Stomach (tissue), 9 donors: ENCODE results near the gene GOLGB1. TPM values are rescaled to one million over a fixed set of nuclear protein-coding genes. Genes with fewer than 3 reads are reported as not detected.

Experiments used
- DNase-seq, 2 donors: peaks; one replicate each; pipeline versions ENCODE4 v3.0.0 to v3.0.0-alpha.2; 2013 to 2019
- H3K27ac ChIP-seq, 5 donors: fragments of 200-600 bp in 4 of 5; sonication (generic) in 4 of 5; one replicate each; pipeline ENCODE4 v1.5.1; 2013 to 2019; ENCODE audit warnings: mild to moderate bottlenecking in 1 of 5, moderate library complexity in 1 of 5
- H3K27me3 ChIP-seq, 3 donors: fragments of 200-600 bp; sonication (generic); one replicate each; pipeline ENCODE4 v1.5.1; 2017 to 2019; ENCODE audit warnings: mixed run types in 1 of 3
- H3K36me3 ChIP-seq, 4 donors: fragments of 200-600 bp; sonication (generic); 1 replicate in 3 of 4; 2 replicates in 1 of 4; pipeline ENCODE4 v1.5.1; 2016 to 2019
- H3K4me1 ChIP-seq, 4 donors: fragments of 200-600 bp; sonication (generic); one replicate each; pipeline ENCODE4 v1.5.1; 2016 to 2019
- H3K4me3 ChIP-seq, 4 donors: fragments of 200-600 bp; sonication (generic) in 3 of 4; one replicate each; pipeline ENCODE4 v1.5.1; 2016 to 2019; ENCODE audit warnings: mild to moderate bottlenecking in 1 of 4
- H3K9me3 ChIP-seq, 4 donors: fragments of 200-600 bp; sonication (generic); one replicate each; pipeline ENCODE4 v1.5.1; 2016 to 2019
- CTCF ChIP-seq, 7 experiments: fragments of 450-650 bp in 4 of 7; fragments of 200-600 bp in 3 of 7; sonication (generic) in 3 of 7; IDR thresholded peaks; one replicate each; pipeline ENCODE4 v1.5.1; 2016 to 2019; ENCODE audit warnings: antibody characterized with exemption in 7 of 7, control low read depth in 2 of 7, mild to moderate bottlenecking in 1 of 7
- EP300 ChIP-seq: sonication (generic); formaldehyde crosslinking; IDR thresholded peaks from one replicate; pipeline ENCODE4 v1.6.1; 2017; ENCODE audit warnings: antibody characterized with exemption
- POLR2A ChIP-seq, 4 donors: fragments of 450-650 bp; IDR thresholded peaks; one replicate each; pipeline ENCODE4 v1.6.1; 2016; ENCODE audit warnings: antibody characterized with exemption in 4 of 4, control low read depth in 2 of 4, mild to moderate bottlenecking in 1 of 4, moderate library complexity in 1 of 4
- POLR2AphosphoS5 ChIP-seq, 3 donors: sonication (generic); formaldehyde crosslinking; IDR thresholded peaks; one replicate each; pipeline ENCODE4 v1.6.1; 2016; ENCODE audit warnings: antibody characterized with exemption in 3 of 3
- WGBS, 5 donors: extraction: QIAGEN DNeasy Blood & Tissue Kit in 3 of 5; methylation state at CpG; one replicate each; pipeline versions ENCODE4 v1.1.5 to v1.1.7; 2013 to 2018; 5-methylcytosine and 5-hydroxymethylcytosine counted together
- intact Hi-C: fragments of 100-400 bp; cut with DNase I; formaldehyde crosslinking; loops from one replicate; pipeline ENCODE4 v1.15.1; 2023; ENCODE audit warnings: low total_unique reads
- polyA plus RNA-seq, 3 donors: library from polyadenylated mRNA; stranded (reverse); fragments of 200-250 nt; gene quantifications; one replicate each; pipeline ENCODE4 v1.2.3, GENCODE V29; 2013
- total RNA-seq, 5 donors: library from RNA; depleted of rRNA; stranded (reverse); fragments of >200 nt; gene quantifications; one replicate each; pipeline versions ENCODE4 v1.1.0 to v1.2.3, GENCODE V29; 2014 to 2016
- donor health status: healthy with polysubstance abuse.
- donor health status: Bipolar disorder and iron deficiency.
- donor health status: healthy.

Gene GOLGB1
- total and polyA plus RNA-seq, 8 donors: 6.7 to 81.1 (median 56.2) TPM

GRCh38 chr3:121630355-121630754 lies 119.2 kb downstream of the GOLGB1 start:
- Histone ChIP-seq H3K9me3 (no peaks in the 10 kb centered on the region), H3K36me3 (peaks cover 0 to 48% (median 36%) of the 10 kb centered on the region in 4 donors), H3K4me1 (no peaks in the 10 kb centered on the region), H3K27me3 (no peaks in the 10 kb centered on the region), H3K4me3 (no peak overlapping the region), H3K27ac (no peak overlapping the region)
- TF ChIP-seq POLR2AphosphoS5 (IDR thresholded peaks at IDR 0.05): no peak
- TF ChIP-seq POLR2A (IDR thresholded peaks at IDR 0.05): no peak
- TF ChIP-seq EP300: no peak
- TF ChIP-seq CTCF (IDR thresholded peaks at IDR 0.05): no peak
- WGBS, 5 donors: 94 to 100% (median 96%) methylated on average over 1 of the region's 1 CpG
- DNase-seq: no peak
- intact Hi-C loops: no loop called here

GRCh38 chr3:121629601-121630000 lies 119.9 kb downstream of the GOLGB1 start:
- no peak for DNase-seq
- intact Hi-C loops: no loop called here
- 90 to 93% (median 91%) methylated on average over 6 of the region's 6 CpGs for WGBS, 5 donors

GRCh38 chr3:121627622-121628021 lies 121.9 kb downstream of the GOLGB1 start:
- intact Hi-C loops: no loop called here
- no peak for DNase-seq
- Histone ChIP-seq H3K27ac (no peak overlapping the region), H3K4me3 (no peak overlapping the region), H3K4me1 (no peaks in the 10 kb centered on the region), H3K27me3 (no peaks in the 10 kb centered on the region), H3K9me3 (no peaks in the 10 kb centered on the region), H3K36me3 (peaks cover 0 to 20% (median 14%) of the 10 kb centered on the region in 4 donors)
- TF ChIP-seq POLR2AphosphoS5 (IDR thresholded peaks at IDR 0.05): no peak
- no peak for TF ChIP-seq POLR2A (IDR thresholded peaks at IDR 0.05)
- no peak for TF ChIP-seq EP300
- TF ChIP-seq CTCF (IDR thresholded peaks at IDR 0.05): no peak
- WGBS, 5 donors: 55 to 76% (median 65%) methylated on average over 3 of the region's 3 CpGs

More at GRCh38 chr3:121629601-121630000, 119.9 kb downstream of the GOLGB1 start:
- no peak for TF ChIP-seq POLR2A (IDR thresholded peaks at IDR 0.05)
- no peak for TF ChIP-seq POLR2AphosphoS5 (IDR thresholded peaks at IDR 0.05)
- TF ChIP-seq CTCF (IDR thresholded peaks at IDR 0.05): no peak
- no peak for TF ChIP-seq EP300
- Histone ChIP-seq H3K27ac (no peak overlapping the region), H3K36me3 (peaks cover 0 to 40% (median 31%) of the 10 kb centered on the region in 4 donors), H3K27me3 (no peaks in the 10 kb centered on the region), H3K4me3 (no peak overlapping the region), H3K4me1 (no peaks in the 10 kb centered on the region), H3K9me3 (no peaks in the 10 kb centered on the region)

GRCh38 chr3:121627211-121627610 lies 122.3 kb downstream of the GOLGB1 start:
- intact Hi-C loops: no loop called here

More at GRCh38 chr3:121627211-121627610, 122.3 kb downstream of the GOLGB1 start:
- H3K36me3 ChIP-seq: peaks cover 0 to 16% (median 10%) of the 10 kb centered on the region in 4 donors
- H3K4me3 ChIP-seq: no peak overlapping the region
- 90 to 95% (median 93%) methylated on average over 4 of the region's 4 CpGs for WGBS, 5 donors
- H3K9me3 ChIP-seq: no peaks in the 10 kb centered on the region
- no peaks in the 10 kb centered on the region for H3K27me3 ChIP-seq
- no peak overlapping the region for H3K27ac ChIP-seq
- TF ChIP-seq EP300 (no peak), POLR2AphosphoS5 (IDR thresholded peaks at IDR 0.05) (no peak), POLR2A (IDR thresholded peaks at IDR 0.05) (no peak), CTCF (IDR thresholded peaks at IDR 0.05) (no peak)
- no peaks in the 10 kb centered on the region for H3K4me1 ChIP-seq
- no peak for DNase-seq
